Gastrocnemius medialis (tissue), 4 donors: ENCODE results near the gene ZDHHC3. TPM values are rescaled to one million over a fixed set of nuclear protein-coding genes. Genes with fewer than 3 reads are reported as not detected.
A peak's percentile ranks its signal among the peaks of the same experiment; 100 is the strongest.
"Not testable (repeated sequence)": the region's sequence is repeated elsewhere in the genome, so short reads cannot be mapped to it uniquely, and the experiment has no call there.

Source experiments
- ATAC-seq, 2 donors: fragments of 150-250 bp; one replicate each; pipeline ENCODE4 v1.9.1; 2016
- DNase-seq, 2 donors: peaks; one replicate each; pipeline ENCODE4 v3.0.0-alpha.2; 2019
- H3K27ac ChIP-seq, 4 donors: fragments of 200-600 bp; sonication (generic); 1 replicate in 1 of 4; 2 replicates in 3 of 4; pipeline ENCODE4 v1.5.1; 2016 to 2018; ENCODE audit warnings: mild to moderate bottlenecking in 2 of 4, moderate library complexity in 1 of 4
- H3K27me3 ChIP-seq, 3 donors: fragments of 200-600 bp; sonication (generic) in 2 of 3; 1 replicate in 1 of 3; 2 replicates in 2 of 3; pipeline versions ENCODE4 v1.5.1 to v1.6.0; 2016 to 2019; ENCODE audit warnings: mild to moderate bottlenecking in 1 of 3, moderate library complexity in 1 of 3
- H3K36me3 ChIP-seq, 2 donors: fragments of 200-600 bp; sonication (generic) in 1 of 2; one replicate each; pipeline ENCODE4 v1.5.1; 2017 to 2018
- H3K4me1 ChIP-seq, 2 donors: fragments of 200-600 bp; sonication (generic) in 1 of 2; one replicate each; pipeline ENCODE4 v1.5.1; 2016 to 2017; ENCODE audit warnings: mild to moderate bottlenecking in 2 of 2
- H3K4me3 ChIP-seq, 4 donors: fragments of 200-600 bp; sonication (generic) in 3 of 4; 1 replicate in 1 of 4; 2 replicates in 3 of 4; pipeline ENCODE4 v1.5.1; 2016 to 2019; ENCODE audit warnings: mild to moderate bottlenecking in 2 of 4
- H3K9me3 ChIP-seq, 3 donors: fragments of 200-600 bp; sonication (generic) in 2 of 3; 1 replicate in 1 of 3; 2 replicates in 2 of 3; pipeline ENCODE4 v1.5.1; 2016 to 2019
- CTCF ChIP-seq, 5 experiments: fragments of 450-650 bp in 3 of 5; fragments of 200-600 bp in 2 of 5; sonication (generic) in 2 of 5; IDR thresholded peaks in 4 of 5; conservative IDR thresholded peaks in 1 of 5; 1 replicate in 4 of 5; 2 replicates in 1 of 5; pipeline ENCODE4 v1.5.1; 2016 to 2019; ENCODE audit warnings: antibody characterized with exemption in 5 of 5, mild to moderate bottlenecking in 3 of 5, moderate library complexity in 3 of 5
- POLR2A ChIP-seq, 2 donors: fragments of 450-650 bp; IDR thresholded peaks; one replicate each; pipeline ENCODE4 v1.6.1; 2017; ENCODE audit warnings: antibody characterized with exemption in 2 of 2, mild to moderate bottlenecking in 2 of 2, moderate library complexity in 2 of 2
- in situ Hi-C, 4 donors: fragments of 200-750 bp; cut with MboI; loops; one replicate each; pipeline versions ENCODE4 v1.15.0 to v1.8.0; 2017; ENCODE audit warnings: low sequenced_read_pairs in 4 of 4
- intact Hi-C: fragments of 100-400 bp; cut with DNase I; formaldehyde crosslinking; loops from one replicate; pipeline ENCODE4 v1.15.1; 2023; ENCODE audit warnings: low total_unique reads
- total RNA-seq, 4 donors: library from RNA; depleted of rRNA; stranded (reverse); fragments of >200 nt; gene quantifications; one replicate each; pipeline versions ENCODE4 v1.1.0 to v1.2.3, GENCODE V29; 2016

The ZDHHC3 gene
- total RNA-seq, 4 donors from 2014 or later = 66.2 to 90.5 (median 74.5) TPM

- Histone ChIP-seq H3K27ac (peak overlapping the region; percentile 4 to 76 (median 46)), H3K9me3 (no peaks in the 10 kb centered on the region), H3K4me3 (no peak overlapping the region), H3K36me3 (peaks cover 0 to 3% of the 10 kb centered on the region in 2 donors), H3K4me1 (peaks cover 35 to 55% of the 10 kb centered on the region in 2 donors), H3K27me3 (no peaks in the 10 kb centered on the region)
- peak; percentile 16 to 18 for ATAC-seq
- intact Hi-C loops = no loop called here
- no peak for DNase-seq
- TF ChIP-seq POLR2A (IDR thresholded peaks at IDR 0.05) (no peak), CTCF (IDR thresholded peaks at IDR 0.05 in 4 of 5, conservative IDR thresholded peaks at IDR 0.05 in 1 of 5) (no peak)
- in situ Hi-C loops = no loop called here
Measured at GRCh38 chr3:44989636-44990373, 13.8 kb upstream of the ZDHHC3 start.

DNA sequence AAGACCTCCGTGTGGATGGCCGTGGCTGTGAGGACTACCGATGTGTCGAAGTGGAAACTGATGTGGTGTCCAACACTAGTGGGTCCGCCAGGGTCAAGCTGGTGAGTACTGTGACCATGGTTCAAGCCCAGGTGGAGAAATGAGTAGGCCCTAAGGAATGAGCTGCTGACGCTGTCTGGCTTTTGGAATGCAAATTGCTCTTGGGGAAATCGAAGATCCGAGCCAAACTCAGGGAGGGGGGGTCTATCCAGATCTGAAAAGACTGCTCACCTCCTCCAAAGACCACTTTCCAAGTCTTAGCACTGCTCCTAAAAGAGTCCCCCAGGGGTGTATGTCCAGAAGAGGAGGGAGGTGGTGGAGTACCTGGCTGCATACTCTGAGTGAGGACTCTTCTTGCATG, 13.2 kb upstream of the ZDHHC3 start:
- H3K4me3 ChIP-seq = no peak overlapping the region
- H3K36me3 ChIP-seq = peaks cover 0 to 3% of the 10 kb centered on the region in 2 donors
- no peaks in the 10 kb centered on the region for H3K9me3 ChIP-seq
- H3K27ac ChIP-seq = peak overlapping the region; percentile 4 to 76 (median 46)
- no peak for ATAC-seq
- intact Hi-C loops (no loop called here), in situ Hi-C loops (no loop called here)
- no peak for DNase-seq
- peaks cover 37 to 56% of the 10 kb centered on the region in 2 donors for H3K4me1 ChIP-seq
- H3K27me3 ChIP-seq = no peaks in the 10 kb centered on the region
- TF ChIP-seq CTCF (IDR thresholded peaks at IDR 0.05 in 4 of 5, conservative IDR thresholded peaks at IDR 0.05 in 1 of 5) (no peak), POLR2A (IDR thresholded peaks at IDR 0.05) (no peak)

DNA sequence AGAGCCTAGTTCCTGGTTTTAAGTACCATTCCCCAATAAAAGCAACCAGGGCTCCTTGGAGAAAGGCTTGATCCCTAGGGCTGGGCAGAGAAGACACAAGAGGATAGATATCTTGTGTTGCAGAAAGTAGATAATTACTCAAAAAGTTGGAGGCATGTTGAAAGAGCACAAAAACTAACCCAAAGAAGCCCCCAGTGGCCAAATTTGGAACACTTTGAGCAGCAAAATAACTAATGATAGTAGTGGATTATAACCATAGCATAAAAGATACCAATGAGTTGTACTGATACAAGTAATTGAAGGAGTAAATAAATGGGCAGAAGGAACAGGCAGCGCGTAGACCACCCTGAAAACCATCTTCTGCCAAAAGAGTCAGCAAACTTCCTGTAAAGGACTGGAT, 12.1 kb upstream of the ZDHHC3 start:
- ATAC-seq (no peak), DNase-seq (no peak)
- H3K4me1 ChIP-seq = peaks cover 35 to 56% of the 10 kb centered on the region in 2 donors
- H3K27ac ChIP-seq = peak overlapping the region in 3 of 4 donors; percentile 23 to 76 (median 23)
- peaks cover 0 to 3% of the 10 kb centered on the region in 2 donors for H3K36me3 ChIP-seq
- H3K4me3 ChIP-seq = no peak overlapping the region
- in situ Hi-C loops (no loop called here), intact Hi-C loops (no loop called here)
- H3K27me3 ChIP-seq = no peaks in the 10 kb centered on the region
- TF ChIP-seq POLR2A (IDR thresholded peaks at IDR 0.05) = no peak
- peak in 1 of 5 experiments; percentile 18 for TF ChIP-seq CTCF (IDR thresholded peaks at IDR 0.05 in 4 of 5, conservative IDR thresholded peaks at IDR 0.05 in 1 of 5)
- no peaks in the 10 kb centered on the region for H3K9me3 ChIP-seq

- H3K27me3 ChIP-seq = no peaks in the 10 kb centered on the region
- peaks cover 40 to 61% of the 10 kb centered on the region in 2 donors for H3K4me1 ChIP-seq
- TF ChIP-seq POLR2A (IDR thresholded peaks at IDR 0.05) = no peak
- TF ChIP-seq CTCF (IDR thresholded peaks at IDR 0.05 in 4 of 5, conservative IDR thresholded peaks at IDR 0.05 in 1 of 5) = no peak
- intact Hi-C loops (no loop called here), in situ Hi-C loops (no loop called here)
- H3K4me3 ChIP-seq = no peak overlapping the region
- peaks cover 0 to 3% of the 10 kb centered on the region in 2 donors for H3K36me3 ChIP-seq
- peak overlapping the region; percentile 5 to 76 (median 23) for H3K27ac ChIP-seq
- peak in 1 of 2 donors; percentile 40 for ATAC-seq
- DNase-seq = no peak
- no peaks in the 10 kb centered on the region for H3K9me3 ChIP-seq
Measured at GRCh38 chr3:44987332-44987731, 11.4 kb upstream of the ZDHHC3 start.

DNA sequence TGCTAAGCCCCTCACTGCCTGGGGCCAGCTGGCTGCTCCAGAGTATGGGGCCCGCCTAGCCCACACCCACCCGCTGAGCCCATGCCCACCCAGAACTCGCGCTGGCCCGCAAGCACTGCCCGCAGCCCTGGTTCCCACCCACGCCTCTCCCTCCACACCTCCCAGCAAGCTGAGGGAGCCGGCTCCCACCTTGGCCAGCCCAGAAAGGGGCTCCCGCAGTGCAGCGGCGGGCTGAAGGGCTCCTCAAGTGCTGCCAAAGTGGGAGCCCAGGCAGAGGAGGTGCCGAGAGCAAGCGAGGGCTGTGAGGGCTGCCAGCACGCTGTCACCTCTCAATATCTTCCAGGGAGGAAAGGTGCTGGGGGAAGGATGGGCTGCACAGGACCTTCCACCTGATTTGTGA, 10.4 kb upstream of the ZDHHC3 start:
- H3K27me3 ChIP-seq, ATAC-seq, intact Hi-C loops, H3K4me3 ChIP-seq, H3K27ac ChIP-seq, DNase-seq, in situ Hi-C loops, H3K9me3 ChIP-seq, H3K36me3 ChIP-seq: not testable (repeated sequence)
- peaks cover 47 to 63% of the 10 kb centered on the region in 2 donors for H3K4me1 ChIP-seq
